Measurements from ENCODE around the gene SEL1L2.

SEL1L2 gene

DNA sequence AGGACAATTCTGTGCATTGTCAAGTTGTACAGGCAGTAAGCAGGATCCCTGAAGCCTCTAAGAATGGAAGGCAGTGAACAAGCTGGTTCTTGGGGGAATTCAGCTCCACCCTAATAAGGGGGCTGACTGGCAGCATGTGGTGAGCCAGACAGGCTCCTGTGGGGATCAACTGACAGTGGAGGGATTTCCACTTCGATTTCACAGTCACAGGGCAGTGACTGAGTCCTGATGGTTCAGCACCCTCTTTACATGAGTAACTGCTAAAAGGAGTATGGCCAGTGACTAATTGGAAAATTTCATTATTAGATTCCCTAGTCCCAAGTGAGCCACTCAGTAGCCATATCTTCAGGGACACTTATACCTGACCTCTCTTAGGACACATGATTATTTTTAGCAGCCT is 127.2 kb downstream of the SEL1L2 start:
- DNase-seq = no peak

DNA sequence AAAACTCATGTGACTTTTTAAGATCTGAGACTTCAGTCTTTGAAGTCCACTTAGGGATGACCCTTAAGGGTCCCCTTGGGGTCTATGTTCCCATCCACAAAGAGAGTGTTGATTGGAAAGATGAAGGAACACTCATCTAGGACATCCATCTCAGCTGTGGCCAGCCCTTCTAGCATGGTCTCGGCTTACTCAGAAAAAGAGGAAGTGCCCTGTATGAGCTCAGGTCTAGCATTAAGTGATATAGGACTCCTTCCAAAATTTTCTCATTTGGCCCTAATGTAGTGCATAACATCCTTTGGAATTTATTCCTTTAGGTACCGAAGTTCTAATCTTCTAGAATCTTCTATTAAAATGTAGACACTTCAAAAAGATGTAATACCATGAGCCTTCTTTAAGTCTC is 128.2 kb downstream of the SEL1L2 start:
- no peak for DNase-seq

DNA sequence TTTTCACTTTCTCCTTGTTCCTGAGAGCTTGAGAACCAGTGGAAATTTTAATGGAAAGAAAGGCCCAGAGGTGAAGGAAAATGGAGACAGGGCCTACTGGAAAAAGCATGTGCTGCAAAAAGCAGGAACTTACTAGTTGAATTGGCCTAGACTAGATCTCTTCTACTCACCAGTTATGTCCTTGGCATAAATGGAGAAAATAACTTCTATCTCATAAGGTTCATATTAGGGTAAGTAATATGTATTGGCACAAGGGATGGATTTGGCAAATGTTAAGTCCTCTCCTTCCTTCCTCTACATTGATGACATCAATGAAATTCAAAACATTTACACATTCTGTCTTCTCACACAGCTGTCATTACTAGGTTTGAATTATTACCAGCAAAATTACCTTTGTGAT is 131.5 kb downstream of the SEL1L2 start:
- DNase-seq = no peak

DNA sequence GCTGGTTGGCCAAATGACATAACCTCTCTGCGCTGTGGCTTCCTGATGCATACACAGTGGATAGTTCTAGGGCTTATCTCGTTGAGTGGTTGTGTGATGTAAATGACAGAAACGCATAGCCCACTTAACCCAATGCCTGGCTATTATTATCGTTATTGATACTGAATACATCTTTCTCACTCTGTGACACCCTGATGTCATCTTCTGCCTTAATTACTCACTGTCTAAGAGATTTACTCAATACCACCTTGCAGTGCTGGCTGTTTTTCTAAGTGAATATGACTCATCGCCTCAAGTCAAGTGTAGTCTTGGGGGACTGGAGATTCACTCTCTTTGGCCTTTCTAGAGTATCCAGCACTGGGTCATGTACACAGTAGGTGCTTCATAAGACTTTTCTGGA is 132.0 kb downstream of the SEL1L2 start:
- no peak for DNase-seq

DNA sequence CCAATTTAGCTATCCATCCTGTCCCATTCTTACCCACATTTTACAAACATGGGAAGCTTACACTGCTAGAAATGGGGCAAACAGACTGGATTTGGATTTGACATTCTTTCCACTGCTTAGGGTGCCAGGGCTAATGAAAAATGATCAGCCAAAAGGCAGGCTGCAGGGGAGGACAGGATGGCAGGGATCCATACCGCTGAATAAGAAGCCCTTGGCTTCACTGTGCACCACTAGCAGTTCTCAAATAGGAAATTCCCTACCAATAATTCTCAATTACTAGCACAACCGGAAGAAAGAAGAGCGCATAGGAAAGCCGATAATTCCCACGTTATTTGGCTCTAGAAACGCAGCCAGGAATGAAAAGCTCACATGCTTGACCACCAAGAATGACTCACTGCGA is 132.5 kb downstream of the SEL1L2 start:
- DNase-seq = no peak

DNA sequence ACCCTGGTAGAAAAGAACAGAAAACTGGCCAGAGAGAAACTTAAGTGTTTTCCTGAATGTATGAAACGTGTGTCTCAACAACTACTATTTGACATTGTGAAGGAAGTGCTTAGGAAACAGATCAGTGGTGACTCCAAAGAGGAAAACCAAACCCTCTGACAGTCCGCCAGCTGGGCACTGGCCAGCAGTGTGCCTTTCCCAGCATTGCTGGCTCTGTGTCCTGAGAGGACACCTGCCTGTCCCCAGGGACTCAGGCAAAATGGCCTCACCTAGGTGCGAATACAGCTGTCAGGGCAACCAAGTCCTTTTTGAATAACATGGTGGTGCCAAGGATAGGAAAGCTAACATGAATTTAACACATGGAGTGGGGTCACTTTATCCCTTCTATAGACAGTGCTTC is 133.1 kb downstream of the SEL1L2 start:
- DNase-seq = no peak

DNA sequence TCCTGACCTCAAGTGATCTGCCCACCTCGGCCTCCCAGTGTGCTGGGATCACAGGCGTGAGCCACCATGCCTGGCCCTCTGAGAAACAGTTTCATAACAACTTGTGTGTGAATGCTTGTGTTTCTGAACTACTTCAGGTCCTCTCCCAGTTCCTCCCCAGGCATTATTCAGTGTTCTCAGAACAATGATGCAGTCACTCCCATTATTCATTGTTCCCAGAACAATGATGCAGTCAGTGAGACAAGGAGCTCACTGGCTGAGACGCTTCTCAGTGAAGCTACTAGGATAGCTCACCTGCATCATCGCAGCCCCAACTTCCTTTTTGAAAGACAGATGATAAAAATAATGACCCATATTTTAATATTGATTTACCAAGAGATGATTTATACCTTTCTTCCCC is 134.1 kb downstream of the SEL1L2 start:
- no peak for DNase-seq

DNA sequence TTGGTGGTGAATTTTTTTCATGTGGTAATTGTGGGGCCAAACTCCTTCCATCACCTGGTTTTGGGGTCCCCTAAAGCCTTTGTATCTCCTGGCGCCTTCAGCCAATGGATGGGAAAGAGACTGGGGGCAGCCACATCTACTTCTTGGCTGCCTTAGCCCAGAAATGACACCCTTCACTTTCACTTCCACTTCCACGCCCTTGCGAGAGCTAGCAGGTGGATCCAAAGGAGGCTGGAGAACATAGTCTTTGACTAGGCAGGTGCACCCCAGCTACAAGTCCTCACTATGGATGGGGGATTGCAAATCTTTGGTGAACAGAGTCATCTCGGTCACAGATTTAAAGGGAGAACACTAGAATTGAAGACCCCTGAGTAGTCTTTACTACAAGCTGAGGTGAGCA is 134.8 kb downstream of the SEL1L2 start:
- no peak for DNase-seq

DNA sequence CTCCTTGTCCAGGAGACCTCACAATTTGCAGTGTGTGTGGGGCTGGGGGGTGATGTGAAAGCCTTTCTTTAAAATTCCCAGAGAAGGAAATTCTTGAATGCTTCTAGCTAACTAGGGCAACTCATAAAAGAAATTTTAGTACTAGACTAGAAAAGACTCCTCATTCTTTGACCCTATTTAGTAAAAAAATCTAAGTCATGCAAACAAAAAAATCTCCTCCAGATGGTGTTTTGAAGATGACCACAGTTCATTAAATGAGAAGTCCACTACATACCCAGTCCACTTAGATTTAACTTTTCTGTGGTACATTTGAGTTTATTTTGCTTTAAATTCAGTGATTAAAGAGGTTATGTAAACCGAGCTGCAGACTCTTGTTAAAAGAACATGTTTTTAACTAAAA is 138.1 kb downstream of the SEL1L2 start:
- no peak for DNase-seq

DNA sequence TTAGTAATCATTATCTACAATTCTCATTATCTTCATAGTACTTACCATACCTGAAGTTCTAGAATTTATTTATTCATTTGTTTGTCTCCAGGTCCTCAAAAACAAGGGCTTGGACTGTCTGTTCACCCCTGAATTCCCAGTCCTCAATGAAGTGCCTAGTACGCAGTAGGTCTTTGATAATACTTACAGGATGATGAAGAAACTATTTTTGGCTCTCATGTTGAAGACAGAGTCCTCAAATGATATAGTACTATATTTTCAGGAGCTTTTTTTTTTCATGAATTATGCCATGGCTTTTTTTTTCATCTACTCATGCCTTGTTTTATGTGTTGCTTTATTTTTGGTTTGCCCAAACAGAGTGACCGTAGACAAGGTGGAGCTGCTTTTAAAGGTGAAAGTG is 139.1 kb downstream of the SEL1L2 start:
- no peak for DNase-seq

DNA sequence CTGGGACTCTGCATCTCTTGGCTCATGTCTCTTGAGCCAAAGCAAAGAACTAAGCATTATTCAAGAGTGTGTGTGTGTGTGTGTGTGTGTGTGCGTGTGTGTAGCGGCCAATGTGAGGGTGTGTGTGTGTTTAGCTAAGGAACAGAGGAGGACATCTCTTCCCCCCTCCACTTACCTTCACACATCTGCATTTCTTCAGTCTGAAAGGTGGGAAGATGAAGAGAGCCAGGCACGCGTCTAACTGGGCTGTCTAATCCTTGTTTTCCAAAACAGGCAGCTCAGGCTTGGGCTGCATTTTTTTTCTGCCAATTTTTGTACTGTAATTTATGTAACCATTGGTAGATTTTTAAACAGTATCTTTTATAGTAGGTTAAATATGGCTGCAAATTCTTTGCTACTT is 146.1 kb downstream of the SEL1L2 start:
- DNase-seq = no peak

DNA sequence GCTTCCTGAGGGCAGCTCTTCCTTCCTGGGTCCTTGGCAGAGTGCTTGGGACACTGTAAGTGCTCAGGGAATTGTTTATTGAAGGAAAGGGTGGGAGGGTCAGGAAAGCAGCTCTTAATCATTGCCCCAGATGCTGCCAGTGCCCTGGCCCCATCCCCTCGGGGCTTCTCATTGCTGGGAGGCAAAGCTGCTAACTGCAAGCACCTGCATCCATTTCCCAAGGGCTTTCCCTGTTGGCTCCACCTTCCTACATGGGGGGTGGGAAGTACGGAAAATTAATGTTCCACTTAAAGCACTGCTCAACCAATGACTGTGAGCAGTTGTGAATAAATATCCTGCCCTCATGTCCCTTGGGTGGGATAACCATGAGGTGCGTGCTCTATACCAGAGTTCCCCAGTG is 149.2 kb downstream of the SEL1L2 start:
- DNase-seq = no peak

DNA sequence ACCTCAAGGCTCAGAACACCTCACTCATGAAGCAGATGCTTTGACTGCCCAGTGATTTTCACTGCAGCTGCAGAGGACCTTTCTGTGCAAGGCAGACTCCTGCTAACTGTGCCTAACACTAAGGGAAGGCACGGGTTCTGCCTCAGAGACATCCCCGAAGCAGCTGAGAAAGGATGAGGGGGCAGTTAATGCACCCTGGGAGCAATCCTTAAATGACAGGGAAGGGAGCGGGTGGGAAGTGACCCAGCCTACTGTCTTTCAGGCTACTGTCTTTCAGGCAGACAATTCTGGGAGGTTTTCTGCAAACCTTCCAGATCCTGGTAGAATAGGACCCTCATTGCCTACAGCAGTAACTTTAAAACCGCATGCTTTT is 150.3 kb downstream of the SEL1L2 start:
- no peak for DNase-seq

DNA sequence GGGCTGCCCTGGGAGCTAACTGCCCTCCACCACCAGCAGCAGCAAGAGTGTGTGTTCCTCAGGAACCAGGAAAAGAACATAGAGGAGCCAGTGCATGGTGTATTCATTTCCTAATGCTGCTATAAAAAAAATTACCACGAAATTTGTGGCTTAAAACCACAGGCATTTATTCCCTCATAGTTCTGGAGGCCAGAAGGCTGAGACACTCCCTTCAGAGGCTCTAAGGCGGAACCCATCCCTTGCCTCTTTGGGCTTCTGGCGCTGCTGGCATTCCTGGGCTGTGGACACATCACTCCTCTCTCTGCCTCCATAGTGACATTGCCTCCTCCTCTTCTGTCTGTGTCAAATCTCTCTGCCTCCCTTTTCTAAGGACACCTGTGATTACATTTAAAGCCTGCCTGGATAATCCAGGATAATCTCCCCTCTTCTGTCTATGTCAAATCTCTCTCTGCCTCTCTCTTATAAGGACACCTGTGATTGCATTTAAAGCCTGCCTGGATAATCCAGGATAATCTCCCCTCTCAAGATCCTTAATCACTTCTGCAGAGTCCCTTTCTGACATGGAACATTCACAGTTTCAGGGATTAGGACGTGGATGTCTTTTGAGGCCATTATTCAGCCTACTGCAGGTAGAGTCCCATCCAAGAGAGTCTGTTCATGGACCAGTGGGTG is 150.9 kb downstream of the SEL1L2 start:
- no peak for DNase-seq

DNA sequence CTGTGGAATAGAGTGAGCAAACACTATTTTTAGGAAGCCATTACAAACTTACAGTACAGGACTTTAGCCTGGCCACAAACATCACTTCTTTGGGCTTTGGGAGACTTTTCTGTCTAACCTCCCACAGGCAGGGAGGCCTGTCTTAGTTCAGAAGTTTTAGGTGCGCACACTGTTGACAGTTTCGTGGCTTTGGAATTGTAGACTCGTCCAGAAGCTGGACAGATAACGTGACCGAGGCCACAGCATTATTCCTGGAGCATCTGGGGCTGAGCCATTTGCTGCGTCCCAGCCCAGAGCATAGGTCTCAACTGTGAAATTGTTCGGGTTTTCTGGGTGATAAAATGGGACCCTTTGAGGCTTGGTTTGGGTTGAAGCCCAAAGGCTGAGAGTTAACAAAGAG is 151.8 kb downstream of the SEL1L2 start:
- DNase-seq = no peak

DNA sequence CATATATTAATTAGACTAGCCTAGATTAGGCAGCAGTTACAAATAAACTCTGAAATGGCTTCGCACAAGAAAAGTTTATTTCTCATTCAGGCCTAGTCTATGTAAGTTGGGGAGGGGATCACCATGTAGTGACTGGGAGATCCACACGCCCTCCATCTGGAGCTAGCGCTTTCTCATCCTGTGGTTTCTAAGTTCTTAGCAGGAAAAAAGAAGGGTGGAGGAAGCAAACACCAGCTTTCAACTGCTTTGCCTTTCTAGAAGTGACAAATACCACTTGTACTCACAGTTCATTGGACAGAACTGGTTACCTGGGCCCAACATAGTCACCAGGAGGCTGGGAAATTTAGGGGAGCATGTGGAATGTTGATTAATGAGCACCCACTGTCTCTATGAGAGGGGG is 158.9 kb downstream of the SEL1L2 start:
- no peak for DNase-seq

DNA sequence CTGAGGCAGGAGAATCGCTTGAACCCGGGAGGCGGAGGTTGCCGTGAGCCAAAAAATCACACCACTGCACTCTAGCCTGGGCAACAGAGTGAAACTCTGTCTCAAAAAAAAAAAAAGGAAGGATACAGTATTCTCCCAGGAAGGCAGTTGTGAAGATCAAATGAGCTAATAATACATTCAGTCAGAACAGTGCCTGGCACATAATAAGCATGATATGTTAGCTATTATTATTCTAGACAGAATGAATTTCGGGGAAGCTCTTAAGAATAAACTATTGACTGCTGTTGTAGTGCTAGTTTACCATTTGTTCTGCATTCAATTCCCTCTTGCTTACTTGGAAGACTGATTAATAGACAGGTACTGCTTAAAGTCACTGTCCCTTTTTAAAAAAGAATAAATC is 164.9 kb downstream of the SEL1L2 start:
- DNase-seq = no peak

DNA sequence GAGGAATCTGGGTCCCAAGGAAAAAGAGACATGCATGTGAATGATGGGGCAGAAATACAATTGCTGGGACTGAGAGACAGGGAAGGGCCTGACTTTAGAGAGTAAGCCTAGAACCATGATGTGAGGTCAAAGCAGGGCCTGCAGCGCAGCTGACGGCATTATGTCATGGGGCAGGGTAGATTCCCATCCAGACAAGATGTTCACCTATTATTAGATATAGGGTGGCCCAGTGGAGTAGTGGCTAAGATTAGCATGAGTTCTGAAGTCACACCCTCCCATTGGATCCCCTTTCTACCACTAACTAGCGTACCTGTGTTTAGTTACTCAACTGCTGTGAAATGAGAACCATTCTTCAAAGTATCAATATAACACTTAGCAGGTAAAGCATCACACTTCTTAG is 166.0 kb downstream of the SEL1L2 start:
- DNase-seq = no peak

DNA sequence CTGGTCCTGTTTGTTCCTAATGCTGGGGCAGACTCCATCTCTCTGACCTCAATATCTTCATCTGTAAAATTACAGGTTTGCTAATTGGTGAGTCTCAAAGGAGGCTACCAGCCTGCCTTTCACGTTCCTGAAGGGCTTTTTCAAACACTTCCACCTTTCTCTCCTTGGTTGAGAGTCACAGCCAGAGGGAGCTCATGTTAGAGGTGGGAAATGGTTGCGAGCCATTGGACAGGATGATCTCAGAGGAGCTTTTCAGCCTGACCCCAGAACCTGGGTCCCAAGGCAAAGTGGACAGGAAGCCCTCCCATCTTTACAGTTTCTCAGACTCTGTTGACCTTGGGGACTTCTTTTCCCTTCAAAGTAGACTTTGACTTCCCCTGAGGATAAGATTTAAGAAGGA is 168.0 kb downstream of the SEL1L2 start:
- DNase-seq = no peak

DNA sequence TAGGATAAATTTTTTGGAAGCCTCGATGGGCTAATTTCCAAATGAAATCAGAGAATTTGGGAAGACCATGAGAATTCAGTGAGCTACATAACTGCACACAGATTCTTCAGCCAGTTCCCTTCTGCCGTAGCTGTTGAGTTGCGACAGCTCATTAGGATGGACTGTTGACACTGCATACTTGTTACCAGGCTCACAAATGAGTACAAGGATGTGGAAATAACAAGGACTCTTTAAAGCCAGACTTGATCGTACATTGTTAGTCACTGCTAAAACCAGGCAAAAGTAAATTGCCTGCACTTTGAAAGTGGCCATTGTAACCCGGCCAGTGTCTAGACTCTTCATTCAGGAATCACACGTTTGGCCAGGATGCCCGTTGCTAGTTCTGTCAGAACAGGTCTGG is 168.5 kb downstream of the SEL1L2 start:
- DNase-seq = no peak

DNA sequence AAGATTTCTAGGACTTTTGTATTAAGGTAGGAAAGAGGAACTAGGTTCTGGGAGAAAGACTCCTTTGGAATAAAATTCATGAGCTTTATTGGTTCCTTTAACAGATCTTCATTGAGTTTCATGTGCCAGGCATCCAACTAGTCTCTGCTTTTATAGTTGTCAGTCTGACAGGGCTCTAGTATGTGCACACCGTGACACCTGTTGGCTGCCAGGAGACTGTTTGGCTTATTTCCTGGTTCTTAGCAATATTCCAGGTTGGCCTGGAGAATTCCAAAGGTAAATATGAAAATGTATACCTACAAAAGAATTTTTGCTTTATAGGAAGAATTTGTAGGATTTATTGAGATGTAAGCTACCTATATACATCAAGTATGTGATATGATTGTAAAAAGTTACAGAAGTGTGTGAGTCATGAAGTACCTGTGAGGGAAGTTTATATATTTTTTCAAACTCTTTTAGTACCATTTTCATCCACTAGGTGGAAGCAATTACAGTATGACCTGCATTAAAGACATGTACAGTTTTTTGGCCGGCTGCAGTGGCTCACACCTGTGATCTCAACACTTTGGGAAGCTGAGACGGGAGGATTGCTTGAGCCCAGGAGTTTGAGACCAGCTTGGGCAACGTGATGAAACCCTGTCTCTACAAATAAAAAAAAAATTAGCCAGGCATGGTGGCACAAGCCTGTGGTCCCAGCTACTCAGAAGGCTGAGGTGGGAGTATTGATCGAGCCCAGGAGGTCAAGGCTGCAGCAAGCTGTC is 170.3 kb downstream of the SEL1L2 start:
- peak; percentile 58 for DNase-seq

DNA sequence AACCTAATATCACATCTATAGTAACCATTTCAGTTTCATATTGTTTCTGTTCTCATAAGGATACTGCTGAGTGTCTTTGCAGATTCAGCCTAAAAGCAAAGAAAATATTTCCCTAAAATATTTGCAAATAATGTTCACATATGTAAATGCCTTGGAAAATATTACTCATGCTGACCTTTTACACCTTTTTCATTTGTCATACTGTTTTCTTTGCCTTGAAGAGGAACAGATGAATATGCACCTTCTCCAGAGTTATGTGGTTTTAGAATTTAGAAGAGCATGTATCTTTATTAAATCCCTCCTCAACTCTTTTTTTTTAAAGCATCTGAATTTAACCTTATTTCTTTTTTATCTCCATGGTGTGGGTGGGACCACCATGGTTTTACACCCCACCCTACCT is 173.1 kb downstream of the SEL1L2 start:
- DNase-seq = no peak

DNA sequence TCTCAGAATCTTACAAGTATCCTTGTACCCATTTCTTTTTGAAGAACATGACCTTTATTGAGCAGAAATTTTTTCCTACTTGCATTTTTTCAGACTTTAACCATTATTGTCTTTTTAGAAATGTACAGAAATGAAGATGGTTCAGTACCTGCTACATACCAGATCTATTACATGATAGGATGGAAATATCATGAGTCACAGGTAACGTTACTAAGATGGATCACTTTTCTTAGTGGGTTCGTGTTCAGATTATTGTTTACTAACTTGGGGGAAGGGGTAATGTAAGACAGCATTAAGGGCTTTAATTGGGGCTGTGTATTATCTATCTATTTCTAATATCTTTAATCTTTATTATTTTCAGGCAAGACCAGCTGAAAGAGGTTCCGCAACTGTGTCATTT is 173.7 kb downstream of the SEL1L2 start:
- DNase-seq = no peak

DNA sequence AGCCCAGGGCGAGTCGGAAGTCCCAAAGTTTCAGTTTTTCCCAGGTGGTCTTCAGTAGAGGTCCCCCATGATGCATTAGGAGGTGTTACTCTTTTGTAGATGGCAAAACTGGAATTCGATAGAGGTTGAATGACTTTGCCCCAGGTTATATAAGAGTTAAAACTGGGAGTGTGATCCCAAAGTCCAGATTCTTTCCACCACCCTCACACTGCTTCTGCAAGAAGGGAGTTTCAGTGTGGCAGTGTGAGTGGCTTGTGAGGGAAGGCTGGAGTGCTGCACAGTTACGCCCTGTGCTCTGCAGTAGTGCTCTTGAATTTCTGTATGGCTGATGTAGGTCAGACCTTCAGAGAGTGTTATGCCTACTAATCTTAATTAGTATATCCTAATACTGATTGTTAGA is 175.7 kb downstream of the SEL1L2 start:
- DNase-seq = no peak

DNA sequence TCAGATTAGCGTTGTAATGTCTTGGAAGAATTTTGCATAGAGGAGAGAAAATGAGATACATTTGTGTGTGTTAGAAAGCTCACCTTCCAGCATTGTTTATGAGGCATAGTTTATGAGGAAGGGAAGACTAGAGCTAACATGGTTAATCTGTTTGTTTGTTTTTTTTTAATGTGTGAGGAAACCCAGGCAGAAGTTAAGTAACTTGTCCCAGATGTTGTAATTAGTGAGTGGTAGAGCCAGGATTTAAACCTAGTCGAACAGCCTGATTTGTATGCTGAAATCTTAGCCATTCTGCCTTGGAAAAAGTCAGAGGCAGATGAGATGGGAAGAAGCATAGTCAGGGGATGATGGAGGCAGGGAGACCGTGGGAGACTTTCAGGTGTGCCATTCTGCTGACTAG is 176.5 kb downstream of the SEL1L2 start:
- DNase-seq = no peak

All from activated CD8-positive, alpha-beta memory T cell treated with anti-CD3 and anti-CD28 coated beads for 24 hours (primary cell).